Raji (cell line): ENCODE measurements around the gene PLCD4.
A peak's percentile ranks its signal among the peaks of the same experiment; 100 is the strongest.

Experiments
- POLR2A ChIP-seq: IDR thresholded peaks from 2 replicates; pipeline ENCODE4 v1.6.1; 2011; ENCODE audit warnings: low read depth, low read length, control low read depth; ENCODE audit not compliant: insufficient read depth

The PLCD4 gene

DNA sequence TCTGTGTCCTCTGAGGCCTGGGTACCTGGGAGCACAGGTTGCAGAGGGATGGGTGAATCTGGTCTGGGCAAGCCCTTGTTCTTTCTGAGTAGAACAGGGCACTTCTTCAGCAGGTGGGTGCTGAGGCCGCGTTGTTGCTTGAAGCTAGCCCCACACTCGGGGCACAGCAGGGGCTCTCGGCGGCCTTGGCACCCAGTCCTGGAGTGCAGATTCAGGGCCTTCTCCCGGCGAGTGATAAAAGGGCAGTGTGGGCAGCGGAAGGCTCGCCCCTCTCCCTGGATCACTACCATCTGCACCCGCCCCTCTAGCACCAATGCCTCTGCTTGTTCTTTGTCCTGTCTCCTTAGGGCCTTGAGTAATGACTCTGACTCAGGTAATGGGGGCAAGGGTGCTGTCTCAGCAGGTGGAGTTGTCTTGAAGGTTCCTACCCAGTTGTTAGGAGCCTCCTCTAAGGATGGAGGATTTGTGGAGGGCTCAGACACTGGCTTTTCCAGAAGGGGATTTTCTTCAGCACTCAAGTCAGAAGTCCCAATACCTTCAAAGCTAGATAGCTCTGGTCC is 36.1 kb downstream of the PLCD4 start:
- TF ChIP-seq POLR2A, result no peak

DNA sequence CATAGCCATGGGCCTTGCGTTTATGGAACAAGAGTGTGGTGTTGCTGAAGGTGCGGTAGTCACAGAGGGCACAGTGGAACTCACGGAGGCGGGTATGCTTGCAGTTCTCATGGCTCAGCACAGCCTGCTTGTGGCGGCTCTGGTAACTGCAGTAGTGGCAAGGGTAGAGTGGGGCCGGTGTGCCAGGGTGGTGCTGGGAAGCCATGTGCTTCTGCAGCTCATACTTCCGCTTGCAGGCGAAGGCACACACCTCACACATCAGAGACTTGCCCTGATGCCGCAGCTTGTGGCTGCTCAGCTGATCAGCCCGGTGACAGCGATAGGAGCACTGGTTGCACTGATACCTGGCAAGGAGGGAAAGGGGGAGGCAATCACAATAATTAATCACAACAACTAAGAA is 37.0 kb downstream of the PLCD4 start:
- no peak for TF ChIP-seq POLR2A

DNA sequence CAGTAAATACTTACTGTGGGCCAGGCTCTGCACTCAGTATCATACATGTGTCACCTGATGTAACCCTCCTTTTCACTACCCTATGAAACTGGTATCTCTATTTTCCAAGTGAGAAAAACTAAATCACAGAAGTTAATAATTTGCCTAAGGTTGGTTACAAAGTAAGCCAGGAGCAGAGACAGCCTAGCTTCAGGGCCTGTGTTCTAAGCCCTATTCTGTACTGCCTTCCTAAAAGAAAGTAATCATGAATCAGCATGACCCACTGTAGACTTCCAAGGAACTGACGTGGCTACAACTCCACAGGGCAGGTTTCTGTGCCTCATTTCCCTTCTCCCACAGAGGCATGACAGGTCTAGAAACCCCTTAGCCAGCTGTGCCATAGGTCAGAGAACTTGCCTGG is 37.4 kb downstream of the PLCD4 start:
- TF ChIP-seq POLR2A, result no peak

DNA sequence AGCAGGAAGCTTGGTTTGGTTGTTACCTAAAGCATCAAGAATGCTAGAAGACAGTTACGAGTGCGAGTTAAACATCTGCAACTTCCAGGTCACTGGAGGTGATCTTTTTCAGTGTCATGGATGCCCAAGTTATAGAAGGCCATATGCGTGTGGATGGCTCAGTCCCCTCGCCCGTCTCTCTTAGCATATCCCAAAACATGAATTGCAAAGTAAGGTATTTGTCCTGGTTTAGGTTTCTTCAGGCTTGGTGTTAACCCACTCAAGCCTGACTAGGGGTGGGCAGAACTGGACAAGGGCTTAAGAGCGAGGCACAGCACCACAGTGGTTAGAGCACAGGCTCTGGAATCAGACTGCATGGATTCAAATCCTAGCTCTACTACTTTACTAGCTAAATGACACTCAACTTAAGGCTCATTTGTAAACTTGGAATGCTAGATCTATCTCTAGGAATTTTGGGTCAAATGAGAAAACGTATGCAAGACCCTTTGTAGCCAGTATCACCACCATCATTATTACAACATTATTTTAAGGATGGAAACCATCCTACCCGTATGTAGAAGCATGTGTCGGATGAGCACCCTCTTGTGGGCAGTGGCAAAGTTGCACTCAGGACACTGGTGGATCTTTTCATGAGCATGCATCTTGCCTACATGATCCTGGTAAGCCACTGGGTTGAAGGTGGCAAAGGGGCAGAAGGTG is 40.5 kb downstream of the PLCD4 start:
- TF ChIP-seq POLR2A, result no peak

DNA sequence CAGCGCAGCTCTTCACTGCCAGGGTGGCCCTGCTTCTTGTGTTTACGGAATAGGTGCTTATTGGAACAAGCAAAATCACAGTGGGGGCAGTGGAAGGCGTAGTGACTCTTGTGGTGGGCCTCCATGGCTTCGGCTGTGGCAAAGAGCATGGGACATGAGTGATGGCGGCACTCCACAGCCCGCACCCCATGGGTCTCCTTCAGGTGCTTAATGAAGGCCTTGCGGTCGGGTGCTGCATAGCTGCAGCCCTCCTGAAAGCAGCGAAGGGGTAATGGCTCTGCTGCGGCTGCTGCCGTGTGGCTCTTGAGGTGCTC is 41.0 kb downstream of the PLCD4 start:
- no peak for TF ChIP-seq POLR2A

DNA sequence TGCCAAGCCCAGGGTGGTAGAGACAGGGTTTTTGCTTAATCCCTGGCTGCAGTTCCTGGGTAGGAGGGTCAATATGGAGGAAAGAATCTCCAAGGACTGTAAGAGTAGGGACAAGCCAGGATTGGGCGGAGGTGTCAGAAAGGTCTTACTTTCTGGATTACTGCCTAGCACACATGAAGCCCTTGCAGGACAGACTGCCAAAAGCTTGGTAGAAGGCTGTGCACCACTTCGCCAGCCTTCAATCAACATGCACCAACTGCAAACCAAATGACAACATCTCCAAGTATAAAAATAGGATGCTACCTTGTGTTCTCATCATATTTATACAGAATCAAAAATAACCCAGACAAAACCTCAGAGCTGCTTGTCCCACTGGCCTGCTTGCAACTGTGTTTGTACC is 48.1 kb downstream of the PLCD4 start:
- no peak for TF ChIP-seq POLR2A

DNA sequence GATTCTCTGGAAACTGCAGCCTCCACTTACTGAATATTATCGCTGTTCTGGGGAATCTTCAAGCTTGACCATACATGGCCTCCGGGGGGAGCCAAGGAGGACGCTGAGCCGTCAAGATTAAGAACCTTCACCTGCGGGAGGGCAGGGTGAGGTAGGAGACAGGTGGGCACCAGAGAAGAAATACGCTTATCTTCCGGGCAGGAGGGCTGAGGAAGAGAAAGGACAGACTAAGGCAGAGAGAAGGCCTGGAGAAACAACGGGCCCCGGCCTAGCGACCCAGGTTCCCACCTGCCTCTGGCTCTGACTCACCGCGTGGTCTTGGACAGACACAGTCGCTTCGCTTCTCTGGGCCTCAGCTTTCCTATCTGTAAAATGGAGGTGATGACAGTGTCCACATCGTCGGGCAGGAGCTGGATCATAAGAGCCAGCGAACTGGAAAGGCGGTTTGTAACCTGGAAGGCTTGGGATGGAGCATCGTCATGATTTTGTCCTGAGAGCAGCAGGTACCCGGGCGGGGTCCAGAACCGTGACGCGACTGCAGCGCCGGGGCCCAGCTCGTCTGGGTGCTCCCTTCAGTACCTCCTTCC is 51.1 kb downstream of the PLCD4 start:
- peak; percentile 54; the same call in 1 of the 2 replicates for TF ChIP-seq POLR2A

DNA sequence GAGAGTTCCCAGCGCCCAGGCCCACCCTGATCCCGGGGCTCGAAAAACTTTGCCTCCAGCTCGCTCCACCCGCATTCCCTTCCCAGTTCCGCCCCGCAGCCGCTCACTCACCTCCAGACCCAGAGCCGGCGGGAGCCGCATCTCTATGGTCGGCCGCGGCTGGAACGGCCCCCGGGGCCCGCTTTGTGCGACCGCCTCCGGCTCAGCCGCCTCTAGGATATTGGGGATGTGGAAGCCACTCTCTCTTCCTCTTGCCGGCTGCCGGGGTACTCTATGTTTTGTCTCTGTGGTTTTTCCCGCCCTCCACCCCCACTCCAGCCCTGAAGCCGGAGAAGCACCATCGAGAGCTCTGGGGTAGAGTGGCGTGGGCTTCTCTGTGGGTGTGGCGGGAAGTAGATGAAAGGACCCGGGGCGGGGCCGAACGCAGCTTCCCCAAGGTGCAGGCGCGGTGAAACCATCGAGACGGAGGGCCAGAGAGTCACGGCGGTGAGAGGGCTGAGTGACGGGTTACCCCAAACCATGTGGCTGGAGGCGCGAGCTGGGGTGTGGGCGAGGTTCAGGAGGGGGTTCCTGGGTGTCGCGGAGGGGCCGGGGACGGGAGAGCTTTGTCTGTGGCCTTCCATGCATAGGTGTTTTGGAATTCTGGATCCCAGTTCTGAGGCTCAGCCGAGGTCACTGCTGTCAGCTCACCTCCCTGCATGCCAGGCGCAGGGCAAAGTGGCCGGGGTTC is 51.7 kb downstream of the PLCD4 start, which contains the start of the genes BCS1L and ZNF142:
BCS1L (plus strand) TSS at position 426 of the 730 bp plus-strand sequence. CDS start 1,305 bp downstream, outside the sequence.
ZNF142 (minus strand) TSS at position 366 of the 730 bp plus-strand sequence. CDS start 3,194 bp downstream, outside the sequence.
- peak; percentile 96 for TF ChIP-seq POLR2A

DNA sequence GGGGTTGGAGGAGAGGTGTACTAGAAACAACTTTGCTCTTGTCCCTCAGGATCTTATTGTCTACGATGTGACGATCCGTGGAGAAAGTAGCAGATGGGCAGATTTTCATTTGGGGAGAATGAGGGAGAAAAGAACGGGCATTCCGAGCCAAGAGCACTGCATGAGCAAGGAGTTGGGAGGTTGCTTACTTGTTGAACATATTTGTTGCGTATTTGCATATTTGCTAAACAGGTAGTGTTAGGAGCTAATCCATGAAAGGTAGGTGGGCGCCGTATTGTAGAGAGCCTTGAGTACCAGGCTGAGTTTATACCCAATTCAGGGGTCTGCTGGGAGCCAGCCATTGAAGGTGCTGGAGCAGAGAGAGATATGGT is 52.3 kb downstream of the PLCD4 start:
- TF ChIP-seq POLR2A, result no peak

DNA sequence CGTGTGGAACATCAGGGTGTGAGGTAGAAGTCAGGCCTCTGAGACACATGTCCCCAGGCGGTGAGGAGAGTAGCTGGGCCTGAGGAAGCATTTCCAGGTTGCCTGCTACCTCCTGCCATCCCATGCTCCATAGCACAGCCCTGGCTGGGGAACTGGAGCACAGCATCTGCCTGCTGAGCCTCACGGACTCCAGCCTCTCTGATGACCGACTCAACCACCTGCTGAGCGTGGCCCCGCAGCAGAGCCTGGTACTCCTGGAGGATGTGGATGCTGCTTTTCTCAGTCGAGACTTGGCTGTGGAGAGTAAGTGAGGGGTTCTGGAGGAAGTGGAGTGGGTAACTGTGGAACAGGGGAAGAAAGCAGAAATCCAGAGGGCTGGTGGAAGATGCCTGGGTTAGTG is 54.7 kb downstream of the PLCD4 start:
- TF ChIP-seq POLR2A, result no peak

DNA sequence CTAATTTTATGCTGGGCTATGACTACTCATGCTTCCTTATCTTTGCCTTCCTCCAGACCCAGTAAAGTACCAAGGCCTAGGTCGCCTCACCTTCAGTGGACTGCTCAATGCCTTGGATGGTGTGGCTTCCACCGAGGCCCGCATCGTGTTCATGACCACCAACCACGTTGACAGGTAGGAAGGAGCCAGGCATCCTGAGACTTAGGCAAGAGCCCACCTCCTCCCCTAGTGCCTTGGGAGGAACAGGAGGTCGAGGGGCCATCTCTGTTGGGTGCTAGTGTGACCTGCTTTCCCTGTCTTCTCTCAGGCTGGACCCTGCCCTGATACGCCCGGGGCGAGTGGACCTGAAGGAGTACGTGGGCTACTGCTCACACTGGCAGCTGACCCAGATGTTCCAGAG is 55.1 kb downstream of the PLCD4 start:
- TF ChIP-seq POLR2A, result no peak

DNA sequence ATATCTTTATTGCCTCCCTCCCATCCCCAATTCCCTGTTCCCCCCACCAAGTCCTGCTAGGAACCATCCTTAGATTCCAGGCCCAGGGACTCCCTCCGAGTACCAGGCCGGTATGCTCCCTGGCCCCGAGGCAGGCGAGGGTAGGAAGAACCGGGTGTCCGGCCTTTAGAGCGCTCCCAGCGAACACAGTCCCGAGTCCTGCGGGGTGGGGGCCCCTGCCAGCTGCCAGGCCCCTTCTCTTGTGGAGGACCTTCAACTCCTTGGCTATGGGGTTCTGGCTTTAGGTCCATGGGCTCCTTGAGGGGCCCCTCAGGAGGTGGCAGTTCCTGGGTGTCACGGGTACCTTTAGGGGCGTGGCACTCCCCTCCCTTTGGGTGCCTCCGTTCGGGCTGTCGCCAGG is 56.2 kb downstream of the PLCD4 start:
- no peak for TF ChIP-seq POLR2A

DNA sequence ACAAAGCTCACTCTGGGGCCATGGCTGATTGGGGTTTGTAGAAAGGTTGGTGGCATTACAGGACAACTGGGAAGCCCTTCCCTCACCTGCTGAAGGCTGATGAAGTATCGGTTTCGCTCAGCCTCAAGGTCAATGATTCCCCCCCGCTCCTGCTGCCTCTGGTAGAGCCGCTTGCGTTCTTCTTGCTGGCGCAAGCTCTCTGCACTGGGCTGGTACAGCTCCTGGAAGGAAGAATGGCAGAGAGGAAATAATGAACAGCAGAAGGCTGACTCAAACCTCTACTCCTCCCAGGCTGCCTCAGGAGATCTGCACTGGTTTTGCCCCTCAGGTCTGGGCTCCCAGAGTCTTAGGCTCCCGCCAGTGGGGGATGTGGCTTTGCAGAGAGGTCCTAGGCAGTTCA is 57.0 kb downstream of the PLCD4 start:
- no peak for TF ChIP-seq POLR2A

DNA sequence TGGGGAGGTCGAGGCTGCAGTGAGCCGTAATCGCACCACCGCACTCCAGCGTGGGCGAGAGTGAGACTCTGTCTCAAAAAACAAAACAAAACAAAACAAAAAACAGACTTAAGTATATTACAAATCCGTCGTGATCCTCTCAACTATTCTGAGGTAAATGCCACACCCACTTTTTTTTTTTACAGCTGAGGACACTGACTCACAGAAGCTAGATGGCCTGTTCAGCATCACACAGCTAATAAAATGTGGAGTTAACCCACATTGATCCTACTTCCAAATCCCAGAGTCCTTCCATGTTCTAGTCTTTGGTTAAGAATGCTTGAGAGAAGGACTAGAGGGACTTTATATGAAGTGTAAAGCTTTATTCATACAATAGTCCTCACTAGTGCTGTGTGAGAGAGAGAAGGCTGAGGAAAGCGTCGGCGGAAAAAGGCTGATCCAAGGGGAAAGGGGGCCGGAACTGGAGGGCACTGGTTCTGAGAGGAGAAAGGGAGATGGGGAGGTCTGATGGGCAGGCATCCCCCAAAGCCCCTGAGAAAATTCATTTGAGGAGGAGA is 63.5 kb downstream of the PLCD4 start:
- TF ChIP-seq POLR2A, result no peak
